Measurements from ENCODE around the gene NOS1. TPM values are rescaled to one million over a fixed set of nuclear protein-coding genes. Genes with fewer than 3 reads are reported as not detected.

NOS1 gene
- total RNA-seq, 1 donor from 2014 or later = 0.11 TPM

GRCh38 chr12:117241697-117242096 is 119.7 kb downstream of the NOS1 start:
- Histone ChIP-seq H3K4me2 (no peak overlapping the region), H4K20me1 (ENCODE audit: low read depth) (no peaks in the 10 kb centered on the region), H2AFZ (replicated peaks) (no peak overlapping the region), H3K79me2 (ENCODE audit: low read depth) (no peaks in the 10 kb centered on the region), H3K27ac (no peak overlapping the region), H3K27me3 (no peaks in the 10 kb centered on the region), H3K36me3 (no peaks in the 10 kb centered on the region), H3K9ac (no peak overlapping the region), H3K4me1 (no peaks in the 10 kb centered on the region), H3K4me3 (no peak overlapping the region), H3F3A (ENCODE audit: low read depth) (no peaks in the 10 kb centered on the region), H3K9me3 (ENCODE audit: low read depth) (no peaks in the 10 kb centered on the region)
- Mint-ChIP-seq H3K27ac (no peak overlapping the region), H3K4me3 (no peak overlapping the region), H3K36me3 (no peaks in the 10 kb centered on the region), H3K4me1 (no peaks in the 10 kb centered on the region), H3K27me3 (ENCODE audit: insufficient read depth, low read depth) (peaks cover 4% of the 10 kb centered on the region), H3K9me3 (no peaks in the 10 kb centered on the region)
- TF ChIP-seq CTCF (IDR thresholded peaks at IDR 0.05) = no peak
- no peak for TF ChIP-seq EZH2phosphoT487 (IDR thresholded peaks at IDR 0.05)
- DNase-seq (ENCODE audit: low spot score) = no peak

GRCh38 chr12:117240081-117240755 is 121.2 kb downstream of the NOS1 start:
- H3K4me2 ChIP-seq = no peak overlapping the region
- no peaks in the 10 kb centered on the region for H3F3A ChIP-seq (ENCODE audit: low read depth)
- H3K9me3 ChIP-seq (ENCODE audit: low read depth) = no peaks in the 10 kb centered on the region
- Mint-ChIP-seq H3K27ac (no peak overlapping the region), H3K9me3 (no peaks in the 10 kb centered on the region), H3K36me3 (no peaks in the 10 kb centered on the region), H3K4me3 (no peak overlapping the region), H3K27me3 (ENCODE audit: insufficient read depth, low read depth) (peaks cover 6% of the 10 kb centered on the region), H3K4me1 (peaks cover 2% of the 10 kb centered on the region)
- no peaks in the 10 kb centered on the region for H3K27me3 ChIP-seq
- no peaks in the 10 kb centered on the region for H3K79me2 ChIP-seq (ENCODE audit: low read depth)
- H3K27ac ChIP-seq = no peak overlapping the region
- H3K9ac ChIP-seq = no peak overlapping the region
- no peaks in the 10 kb centered on the region for H3K4me1 ChIP-seq
- no peak for DNase-seq (ENCODE audit: low spot score)
- H2AFZ ChIP-seq (replicated peaks) = no peak overlapping the region
- no peak overlapping the region for H3K4me3 ChIP-seq
- H4K20me1 ChIP-seq (ENCODE audit: low read depth) = no peaks in the 10 kb centered on the region
- TF ChIP-seq CTCF (IDR thresholded peaks at IDR 0.05) (no peak), EZH2phosphoT487 (IDR thresholded peaks at IDR 0.05) (no peak)
- H3K36me3 ChIP-seq = no peaks in the 10 kb centered on the region

GRCh38 chr12:117236456-117237001 is 124.9 kb downstream of the NOS1 start:
- TF ChIP-seq EZH2 (IDR thresholded peaks at IDR 0.05) = no peak
- TF ChIP-seq CTCF (IDR thresholded peaks at IDR 0.05) = peak; percentile 98
- TF ChIP-seq EZH2phosphoT487 (IDR thresholded peaks at IDR 0.05) = no peak
- no peak overlapping the region for H3K9ac ChIP-seq

More at GRCh38 chr12:117236456-117237001, 124.9 kb downstream of the NOS1 start:
- Histone ChIP-seq H3K9me3 (ENCODE audit: low read depth) (no peaks in the 10 kb centered on the region), H3K4me3 (no peak overlapping the region), H3K36me3 (no peaks in the 10 kb centered on the region), H3F3A (ENCODE audit: low read depth) (no peaks in the 10 kb centered on the region), H3K79me2 (ENCODE audit: low read depth) (no peaks in the 10 kb centered on the region), H3K4me1 (no peaks in the 10 kb centered on the region), H4K20me1 (ENCODE audit: low read depth) (no peaks in the 10 kb centered on the region), H2AFZ (replicated peaks) (peak overlapping the region; percentile 92), H3K4me2 (peak overlapping the region; percentile 51), H3K27me3 (no peaks in the 10 kb centered on the region), H3K27ac (no peak overlapping the region)
- Mint-ChIP-seq H3K27ac (no peak overlapping the region), H3K4me3 (no peak overlapping the region), H3K27me3 (ENCODE audit: insufficient read depth, low read depth) (peaks cover 4% of the 10 kb centered on the region), H3K4me1 (peaks cover 5% of the 10 kb centered on the region), H3K36me3 (no peaks in the 10 kb centered on the region), H3K9me3 (peaks cover 2% of the 10 kb centered on the region)
- DNase-seq (ENCODE audit: low spot score) = peak; percentile 93
